H7 (cell line): ENCODE results near the gene CDK19. TPM values are rescaled to one million over a fixed set of nuclear protein-coding genes. Genes with fewer than 3 reads are reported as not detected.

ENCODE experiments used
- total RNA-seq: library from RNA; depleted of rRNA; stranded (reverse); fragments of >200 nt; shearing (Covaris generic); gene quantifications from 2 replicates; pipeline ENCODE4 v1.2.3, GENCODE V29; 2014; rRNA removed

Gene CDK19
- total RNA-seq, 1 experiment from 2014 or later: 2.3 TPM

Other genes with a start within 250 kb of the CDK19 start
- gene AMD1, start 59.3 kb upstream of the CDK19 start, total RNA-seq: 124 and 129 TPM in 2 replicates
- 37.1 and 46.0 TPM in 2 replicates for gene GTF3C6, start 143.2 kb upstream of the CDK19 start, total RNA-seq
- 35.5 and 46.2 TPM in 2 replicates for gene RPF2, start 166.6 kb upstream of the CDK19 start, total RNA-seq